Breast epithelium (tissue), 4 donors: ENCODE data around the gene NUB1. TPM values are rescaled to one million over a fixed set of nuclear protein-coding genes. Genes with fewer than 3 reads are reported as not detected.
A peak's percentile ranks its signal among the peaks of the same experiment; 100 is the strongest.

Source experiments
- DNase-seq, 2 donors: peaks; one replicate each; pipeline ENCODE4 v3.0.0-alpha.2; 2019; ENCODE audit warnings: low spot score in 2 of 2
- H3K27ac ChIP-seq, 2 donors: fragments of 200-600 bp; sonication (generic) in 1 of 2; one replicate each; pipeline ENCODE4 v1.5.1; 2016 to 2019; ENCODE audit warnings: mild to moderate bottlenecking in 1 of 2
- H3K27me3 ChIP-seq, 2 donors: fragments of 200-600 bp; sonication (generic) in 1 of 2; one replicate each; pipeline versions ENCODE4 v1.5.1 to v1.6.0; 2017 to 2019; ENCODE audit warnings: control low read depth in 1 of 2, mild to moderate bottlenecking in 1 of 2
- H3K36me3 ChIP-seq: fragments of 200-600 bp; one replicate; pipeline ENCODE4 v1.5.1; 2019
- H3K4me1 ChIP-seq, 2 donors: fragments of 200-600 bp; sonication (generic); one replicate each; pipeline ENCODE4 v1.5.1; 2016 to 2019; ENCODE audit warnings: control low read depth in 1 of 2
- H3K4me3 ChIP-seq, 3 donors: fragments of 200-600 bp; sonication (generic); 1 replicate in 2 of 3; 2 replicates in 1 of 3; pipeline ENCODE4 v1.5.1; 2016 to 2019; ENCODE audit warnings: mild to moderate bottlenecking in 3 of 3, moderate library complexity in 2 of 3
- H3K9me3 ChIP-seq, 2 donors: fragments of 200-600 bp; sonication (generic) in 1 of 2; one replicate each; pipeline ENCODE4 v1.5.1; 2016 to 2019; ENCODE audit warnings: control low read depth in 1 of 2
- CTCF ChIP-seq, 3 donors: fragments of 450-650 bp; IDR thresholded peaks; one replicate each; pipeline ENCODE4 v1.5.1; 2016 to 2017; ENCODE audit warnings: antibody characterized with exemption in 3 of 3, mild to moderate bottlenecking in 3 of 3, moderate library complexity in 3 of 3
- POLR2A ChIP-seq: fragments of 450-650 bp; IDR thresholded peaks from one replicate; pipeline ENCODE4 v1.6.1; 2016; ENCODE audit warnings: antibody characterized with exemption, mild to moderate bottlenecking, moderate library complexity
- POLR2AphosphoS5 ChIP-seq, 3 donors: sonication (generic); formaldehyde crosslinking; IDR thresholded peaks; one replicate each; pipeline ENCODE4 v1.6.1; 2017; ENCODE audit warnings: antibody characterized with exemption in 3 of 3
- intact Hi-C: fragments of 100-400 bp; cut with DNase I; formaldehyde crosslinking; loops from one replicate; pipeline ENCODE4 v1.15.1; 2023; ENCODE audit warnings: low total_unique reads
- total RNA-seq, 3 donors: library from RNA; depleted of rRNA; stranded (reverse); fragments of >200 nt; gene quantifications; one replicate each; pipeline ENCODE4 v1.1.0, GENCODE V29; 2016

Gene NUB1
- total RNA-seq, 3 donors from 2014 or later, result 61.9 to 71.7 (median 62.7) TPM

- H3K27me3 ChIP-seq, result no peaks in the 10 kb centered on the region
- no peak for TF ChIP-seq CTCF (IDR thresholded peaks at IDR 0.05)
- no peak for TF ChIP-seq POLR2A
- TF ChIP-seq POLR2AphosphoS5 (IDR thresholded peaks at IDR 0.05), result no peak
- intact Hi-C loops, result no loop called here
- no peaks in the 10 kb centered on the region for H3K36me3 ChIP-seq
- DNase-seq, result no peak
- peak overlapping the region; percentile 12 to 47 (median 21) for H3K4me3 ChIP-seq
- H3K9me3 ChIP-seq, result no peaks in the 10 kb centered on the region
- H3K4me1 ChIP-seq, result peaks cover 0 to 2% of the 10 kb centered on the region in 2 donors
- H3K27ac ChIP-seq, result no peak overlapping the region
Observed at GRCh38 chr7:151381348-151382078, 39.9 kb downstream of the NUB1 start.

DNA sequence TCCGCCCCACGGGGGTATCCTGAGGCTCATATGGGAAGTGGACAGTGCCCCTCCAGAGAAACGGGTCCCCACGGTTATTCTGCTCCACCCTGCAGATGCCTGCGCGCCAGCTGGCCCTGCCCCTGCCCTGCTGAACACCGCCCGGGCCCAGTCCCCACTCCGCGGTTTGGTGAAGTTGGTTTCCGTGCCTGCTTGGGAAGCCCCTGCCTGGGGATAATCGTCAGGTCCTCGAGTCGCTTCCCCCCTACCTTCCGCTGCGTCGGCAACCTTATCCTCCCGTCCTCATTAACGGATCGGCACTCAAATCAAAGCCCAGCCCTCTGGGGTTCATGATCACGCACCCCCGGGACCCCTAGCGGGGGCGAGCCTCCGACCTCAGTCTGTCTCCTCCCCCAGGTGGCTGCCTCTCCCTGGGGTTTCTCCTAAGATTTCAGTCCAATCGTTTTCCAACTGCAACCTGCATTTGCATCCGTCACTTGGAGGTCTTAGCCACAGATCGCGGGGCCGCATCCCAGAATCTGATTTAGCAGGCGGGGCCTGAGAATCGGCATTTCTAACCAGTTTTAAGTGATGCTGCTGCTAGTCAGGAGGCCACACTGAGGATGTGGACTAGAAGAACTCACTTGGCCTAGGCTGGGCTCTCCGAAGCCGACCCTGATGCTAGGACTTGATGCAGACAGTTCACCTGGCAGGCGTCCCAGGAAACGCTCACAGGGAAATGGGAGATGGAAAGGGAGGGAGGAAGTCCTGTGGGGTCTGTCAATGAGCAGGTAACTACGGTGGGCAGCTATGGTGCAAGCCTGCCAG lies 40.7 kb downstream of the NUB1 start:
- peak overlapping the region in 2 of 3 donors; percentile 21 to 47 for H3K4me3 ChIP-seq
- no peaks in the 10 kb centered on the region for H3K9me3 ChIP-seq
- H3K27ac ChIP-seq, result no peak overlapping the region
- no peak for TF ChIP-seq POLR2AphosphoS5 (IDR thresholded peaks at IDR 0.05)
- TF ChIP-seq CTCF (IDR thresholded peaks at IDR 0.05), result no peak
- TF ChIP-seq POLR2A, result no peak
- H3K27me3 ChIP-seq, result no peaks in the 10 kb centered on the region
- intact Hi-C loops, result no loop called here
- H3K4me1 ChIP-seq, result peaks cover 0 to 9% of the 10 kb centered on the region in 2 donors
- H3K36me3 ChIP-seq, result no peaks in the 10 kb centered on the region
- DNase-seq, result no peak

GRCh38 chr7:151383638-151384351 lies 42.2 kb downstream of the NUB1 start:
- Histone ChIP-seq H3K4me1 (peaks cover 0 to 15% of the 10 kb centered on the region in 2 donors), H3K9me3 (no peaks in the 10 kb centered on the region), H3K4me3 (no peak overlapping the region), H3K27ac (peak overlapping the region; percentile 61 to 72), H3K36me3 (no peaks in the 10 kb centered on the region), H3K27me3 (no peaks in the 10 kb centered on the region)
- TF ChIP-seq POLR2A (no peak), POLR2AphosphoS5 (IDR thresholded peaks at IDR 0.05) (no peak), CTCF (IDR thresholded peaks at IDR 0.05) (no peak)
- intact Hi-C loops, result no loop called here
- DNase-seq, result peak in 1 of 2 donors; percentile 92

DNA sequence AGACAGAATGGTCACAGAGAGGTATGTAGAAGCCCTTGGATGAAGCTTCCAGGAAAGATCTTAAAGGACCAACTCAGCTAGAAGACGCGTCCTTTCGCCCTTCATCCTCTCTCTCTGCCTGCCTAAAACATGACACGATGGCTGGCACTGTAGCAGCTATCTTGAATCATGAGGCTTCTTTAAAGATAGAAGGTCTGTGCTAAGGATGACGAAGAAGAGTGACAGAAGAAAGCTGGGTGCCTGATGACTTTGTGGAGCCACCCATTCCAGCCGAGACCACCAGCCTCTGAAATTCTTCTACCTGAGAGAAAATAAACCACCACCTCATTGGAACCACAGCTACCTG lies 42.7 kb downstream of the NUB1 start:
- DNase-seq, result no peak
- peak overlapping the region; percentile 60 to 61 for H3K27ac ChIP-seq
- H3K9me3 ChIP-seq, result no peaks in the 10 kb centered on the region
- H3K27me3 ChIP-seq, result no peaks in the 10 kb centered on the region
- no peak overlapping the region for H3K4me3 ChIP-seq
- intact Hi-C loops, result no loop called here
- no peaks in the 10 kb centered on the region for H3K36me3 ChIP-seq
- TF ChIP-seq POLR2AphosphoS5 (IDR thresholded peaks at IDR 0.05) (no peak), POLR2A (no peak), CTCF (IDR thresholded peaks at IDR 0.05) (no peak)
- peaks cover 0 to 15% of the 10 kb centered on the region in 2 donors for H3K4me1 ChIP-seq
